ENCODE results near the gene WNT7B. TPM values are rescaled to one million over a fixed set of nuclear protein-coding genes. Genes with fewer than 3 reads are reported as not detected.

WNT7B gene
- total and polyA plus RNA-seq, 2 donors (not counting 1 experiment from before 2014, with no cell fraction given): 0.22 to 0.67 TPM

GRCh38 chr22:45919504-45920286, 57.3 kb downstream of the WNT7B start:
- Histone ChIP-seq H3K27me3 (replicated peaks in 1 of 4; ENCODE audit: control extremely low read depth in 1 of 4, control insufficient read depth in 3 of 4, insufficient read depth in 4 of 4, low read length in 3 of 4) (peaks cover 0 to 4% (median 0%) of the 10 kb centered on the region in 4 experiments), H3K9ac (ENCODE audit: low read length) (no peak overlapping the region), H3K9me3 (ENCODE audit: control extremely low read depth in 1 of 3, control insufficient read depth in 2 of 3, insufficient read depth in 1 of 3, low read length in 2 of 3) (peaks cover 0 to 3% (median 0%) of the 10 kb centered on the region in 3 donors), H3K4me3 (ENCODE audit: control extremely low read depth in 1 of 5, extremely low read depth in 1 of 5, insufficient read depth in 1 of 5, low read depth in 2 of 5, low read length in 4 of 5) (no peak overlapping the region), H2AFZ (ENCODE audit: insufficient read depth, low read depth, low read length, poor library complexity, severe bottlenecking) (no peak overlapping the region), H3K27ac (ENCODE audit: low read length in 2 of 2) (no peak overlapping the region), H3K4me1 (ENCODE audit: control insufficient read depth in 2 of 2, insufficient read depth in 2 of 2, low read length in 2 of 2) (no peaks in the 10 kb centered on the region), H4K20me1 (ENCODE audit: control insufficient read depth, insufficient read depth, low read length, poor library complexity, severe bottlenecking) (no peaks in the 10 kb centered on the region), H3K36me3 (replicated peaks in 1 of 2; ENCODE audit: control extremely low read depth in 1 of 2, control insufficient read depth in 1 of 2, extremely low read depth in 1 of 2, insufficient read depth in 2 of 2, low read length in 1 of 2) (no peaks in the 10 kb centered on the region), H3K4me2 (replicated peaks; ENCODE audit: low read depth, low read length, poor library complexity, severe bottlenecking) (no peak overlapping the region), H3K79me2 (ENCODE audit: control insufficient read depth, insufficient read depth, low read length) (no peaks in the 10 kb centered on the region)
- Mint-ChIP-seq H3K4me1 (peaks cover 2% of the 10 kb centered on the region), H3K4me3 (no peak overlapping the region), H3K27me3 (peaks cover 12% of the 10 kb centered on the region), H3K9me3 (ENCODE audit: insufficient read depth) (no peaks in the 10 kb centered on the region), H3K27ac (no peak overlapping the region)
- TF ChIP-seq EZH2 (IDR thresholded peaks at IDR 0.05; ENCODE audit: borderline replicate concordance, insufficient read depth, low read depth, low read length, poor library complexity, severe bottlenecking) (no peak), CTCF (IDR thresholded peaks at IDR 0.05) (no peak)
- ChIA-PET CTCF (no interaction called here), POLR2A (no interaction called here)
- WGBS (ENCODE audit: insufficient coverage): 87% methylated on average over 14 of the region's 15 CpGs
- ATAC-seq (ENCODE audit: low read depth) (no peak), DNase-seq (no peak)
- intact Hi-C loops (cut with micrococcal nuclease): no loop called here

All from B cell (primary cell).